ENCODE measurements around the gene TAF15. TPM values are rescaled to one million over a fixed set of nuclear protein-coding genes. Genes with fewer than 3 reads are reported as not detected.

Gene TAF15
- total and polyA plus RNA-seq, 2 donors from 2014 or later: 66.3 to 149 TPM

DNA sequence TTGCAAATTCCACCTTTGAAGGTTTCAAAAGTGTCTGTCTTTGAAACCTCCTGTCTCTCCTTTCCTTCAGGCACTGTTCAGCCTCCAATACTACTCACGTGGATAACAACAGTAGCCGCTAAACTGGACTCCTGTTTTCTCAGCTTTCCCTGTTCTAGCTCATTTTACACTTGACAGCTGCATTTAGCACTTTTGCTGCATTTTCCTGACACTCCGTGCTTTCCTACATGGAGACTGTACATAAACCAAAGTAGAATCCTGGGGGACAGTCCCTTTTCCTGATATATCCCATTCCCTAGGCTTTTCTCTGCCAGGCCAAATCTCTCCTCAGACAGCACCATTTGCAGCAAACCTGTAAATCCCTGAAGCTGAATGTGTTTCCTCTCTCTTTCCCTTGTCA lies 67.2 kb downstream of the TAF15 start:
- Histone ChIP-seq H3K9me3 (ENCODE audit: control insufficient read depth in 2 of 3, insufficient read depth in 1 of 3, low read length in 3 of 3) (no peaks in the 10 kb centered on the region), H3K4me3 (ENCODE audit: low read length in 3 of 3) (no peak overlapping the region), H3K36me3 (ENCODE audit: control insufficient read depth in 2 of 3, insufficient read depth in 3 of 3, low read length in 3 of 3) (no peaks in the 10 kb centered on the region), H3K9ac (ENCODE audit: low read length in 3 of 3) (no peak overlapping the region), H3K27me3 (ENCODE audit: control insufficient read depth, insufficient read depth, low read length) (no peaks in the 10 kb centered on the region), H3K27ac (ENCODE audit: low read depth in 2 of 2, low read length in 2 of 2) (no peak overlapping the region), H3K4me1 (ENCODE audit: control insufficient read depth in 2 of 3, insufficient read depth in 2 of 3, low read depth in 1 of 3, low read length in 3 of 3) (peaks cover 0 to 3% (median 0%) of the 10 kb centered on the region in 3 donors)
- TF ChIP-seq, protein P1, sequence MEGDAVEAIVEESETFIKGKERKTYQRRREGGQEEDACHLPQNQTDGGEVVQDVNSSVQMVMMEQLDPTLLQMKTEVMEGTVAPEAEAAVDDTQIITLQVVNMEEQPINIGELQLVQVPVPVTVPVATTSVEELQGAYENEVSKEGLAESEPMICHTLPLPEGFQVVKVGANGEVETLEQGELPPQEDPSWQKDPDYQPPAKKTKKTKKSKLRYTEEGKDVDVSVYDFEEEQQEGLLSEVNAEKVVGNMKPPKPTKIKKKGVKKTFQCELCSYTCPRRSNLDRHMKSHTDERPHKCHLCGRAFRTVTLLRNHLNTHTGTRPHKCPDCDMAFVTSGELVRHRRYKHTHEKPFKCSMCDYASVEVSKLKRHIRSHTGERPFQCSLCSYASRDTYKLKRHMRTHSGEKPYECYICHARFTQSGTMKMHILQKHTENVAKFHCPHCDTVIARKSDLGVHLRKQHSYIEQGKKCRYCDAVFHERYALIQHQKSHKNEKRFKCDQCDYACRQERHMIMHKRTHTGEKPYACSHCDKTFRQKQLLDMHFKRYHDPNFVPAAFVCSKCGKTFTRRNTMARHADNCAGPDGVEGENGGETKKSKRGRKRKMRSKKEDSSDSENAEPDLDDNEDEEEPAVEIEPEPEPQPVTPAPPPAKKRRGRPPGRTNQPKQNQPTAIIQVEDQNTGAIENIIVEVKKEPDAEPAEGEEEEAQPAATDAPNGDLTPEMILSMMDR (IDR thresholded peaks at IDR 0.05; ENCODE audit: borderline replicate concordance, extremely low read depth, insufficient read depth): no peak
- intact Hi-C loops (cut with DNase I): no loop called here
- DNase-seq (no peak), FAIRE-seq (no peak)

DNA sequence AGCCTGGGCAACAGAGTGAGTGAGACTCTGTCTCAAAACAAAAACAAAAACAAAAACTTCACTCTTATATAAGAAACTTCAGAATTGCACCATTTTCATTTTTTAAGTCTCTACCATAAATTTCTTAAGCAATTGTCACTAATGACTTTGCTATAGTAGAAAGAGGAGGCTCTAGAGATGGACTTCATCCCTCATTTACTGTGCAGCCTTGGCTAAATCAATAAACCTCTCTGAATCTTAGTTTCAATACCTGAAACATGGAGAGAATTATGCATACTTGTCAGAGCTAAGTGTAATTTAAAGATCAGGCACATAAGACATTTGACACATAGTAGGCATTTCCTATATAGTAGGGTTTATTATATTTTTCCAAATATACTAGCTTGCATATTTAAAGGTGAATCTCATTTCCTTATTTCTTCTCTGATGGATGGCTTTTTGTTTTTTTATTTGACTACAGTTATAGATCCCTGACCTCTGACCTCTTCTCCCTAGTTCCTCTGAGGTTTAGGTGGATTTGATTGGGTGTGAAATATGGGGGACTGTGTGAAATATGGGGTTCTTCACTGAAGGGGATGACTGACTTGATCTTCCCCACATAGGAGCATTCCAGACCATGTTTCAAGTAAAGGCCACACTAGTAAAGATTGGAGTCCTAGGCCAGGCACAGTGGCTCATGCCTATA lies 68.2 kb downstream of the TAF15 start:
- H3K4me3 ChIP-seq (ENCODE audit: low read length in 3 of 3): no peak overlapping the region
- no peak for DNase-seq
- no peak overlapping the region for H3K9ac ChIP-seq (ENCODE audit: low read length in 3 of 3)
- TF ChIP-seq, protein P1 (IDR thresholded peaks at IDR 0.05; ENCODE audit: borderline replicate concordance, extremely low read depth, insufficient read depth): no peak
- no peak overlapping the region for H3K27ac ChIP-seq (ENCODE audit: low read depth in 2 of 2, low read length in 2 of 2)
- no peak for FAIRE-seq
- H3K4me1 ChIP-seq (ENCODE audit: control insufficient read depth in 2 of 3, insufficient read depth in 2 of 3, low read depth in 1 of 3, low read length in 3 of 3): peaks cover 0 to 3% (median 0%) of the 10 kb centered on the region in 3 donors
- intact Hi-C loops (cut with DNase I): no loop called here
- H3K27me3 ChIP-seq (ENCODE audit: control insufficient read depth, insufficient read depth, low read length): no peaks in the 10 kb centered on the region
- H3K36me3 ChIP-seq (ENCODE audit: control insufficient read depth in 2 of 3, insufficient read depth in 3 of 3, low read length in 3 of 3): no peaks in the 10 kb centered on the region
- no peaks in the 10 kb centered on the region for H3K9me3 ChIP-seq (ENCODE audit: control insufficient read depth in 2 of 3, insufficient read depth in 1 of 3, low read length in 3 of 3)

DNA sequence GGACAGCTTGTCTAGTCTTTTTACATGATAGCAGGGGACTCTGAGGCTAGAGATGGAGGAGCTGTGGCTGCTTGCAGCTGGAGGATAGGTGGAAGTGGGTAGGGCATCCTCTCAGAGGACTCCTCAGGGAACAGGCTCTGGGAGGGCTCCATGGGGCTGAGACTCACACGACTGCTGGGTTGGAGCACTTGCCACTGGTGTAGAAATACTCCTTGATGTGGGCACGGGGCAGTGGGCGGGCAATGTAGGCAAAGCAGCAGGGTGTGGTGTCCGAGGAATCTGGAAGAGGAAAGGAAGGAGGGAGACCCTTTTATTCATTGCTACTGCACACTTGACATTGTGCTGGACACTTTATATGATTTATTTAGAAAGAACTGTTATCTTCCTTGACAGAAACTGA lies 69.1 kb downstream of the TAF15 start:
- TF ChIP-seq, protein P1 (IDR thresholded peaks at IDR 0.05; ENCODE audit: borderline replicate concordance, extremely low read depth, insufficient read depth): no peak
- Histone ChIP-seq H3K27ac (ENCODE audit: low read depth in 2 of 2, low read length in 2 of 2) (no peak overlapping the region), H3K9me3 (ENCODE audit: control insufficient read depth in 2 of 3, insufficient read depth in 1 of 3, low read length in 3 of 3) (no peaks in the 10 kb centered on the region), H3K4me1 (ENCODE audit: control insufficient read depth in 2 of 3, insufficient read depth in 2 of 3, low read depth in 1 of 3, low read length in 3 of 3) (peaks cover 0 to 3% (median 0%) of the 10 kb centered on the region in 3 donors), H3K9ac (ENCODE audit: low read length in 3 of 3) (no peak overlapping the region), H3K27me3 (ENCODE audit: control insufficient read depth, insufficient read depth, low read length) (no peaks in the 10 kb centered on the region), H3K36me3 (ENCODE audit: control insufficient read depth in 2 of 3, insufficient read depth in 3 of 3, low read length in 3 of 3) (no peaks in the 10 kb centered on the region), H3K4me3 (ENCODE audit: low read length in 3 of 3) (no peak overlapping the region)
- FAIRE-seq (no peak), DNase-seq (no peak)
- intact Hi-C loops (cut with DNase I): no loop called here

Data from kidney (tissue), 14 donors.